ENCODE data around the gene IDH1.
A peak's percentile ranks its signal among the peaks of the same experiment; 100 is the strongest.

IDH1 gene

DNA sequence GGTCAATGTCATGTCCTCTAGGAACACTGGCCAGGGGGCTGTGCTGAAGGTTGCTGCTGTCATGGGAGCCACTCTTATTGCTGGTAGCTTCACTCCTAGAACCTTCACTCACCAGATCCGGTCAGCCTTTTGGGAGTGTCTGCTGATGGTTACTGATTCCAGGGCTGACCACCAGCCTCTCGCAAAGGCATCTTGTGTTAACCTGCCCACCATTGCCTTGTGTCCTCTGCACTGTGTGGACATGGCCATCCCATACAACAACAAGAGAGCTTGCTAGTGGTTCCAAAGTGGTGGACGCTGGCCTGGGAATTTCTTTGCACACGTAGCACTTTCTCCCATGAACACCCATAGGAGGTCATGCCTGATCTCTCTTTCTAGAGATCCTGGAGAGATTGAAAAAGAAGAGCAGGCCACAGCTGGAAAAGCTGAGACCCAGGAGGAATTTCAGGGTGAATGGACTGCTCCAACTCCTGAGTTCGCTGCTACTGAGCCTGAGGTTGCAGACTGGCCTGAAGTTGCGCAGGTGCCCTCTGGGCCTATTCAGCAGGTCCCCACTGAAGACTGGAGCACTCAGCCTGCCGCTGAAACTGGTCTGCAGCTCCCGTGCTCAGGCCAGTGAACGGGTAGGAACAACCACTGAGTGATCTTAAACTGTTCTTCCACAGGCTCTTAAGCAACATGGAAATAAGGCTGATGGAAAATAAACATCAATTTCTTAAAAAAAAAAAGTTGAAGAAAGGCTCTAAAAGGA is 46.4 kb downstream of the IDH1 start:
- DNase-seq: no peak

- no peak for DNase-seq
Measured at GRCh38 chr2:208207769-208208168, 47.1 kb downstream of the IDH1 start.

- DNase-seq: no peak
Measured at GRCh38 chr2:208204166-208204565, 50.7 kb downstream of the IDH1 start.

- DNase-seq: peak; percentile 19
Measured at GRCh38 chr2:208195531-208195930, 59.3 kb downstream of the IDH1 start.

GRCh38 chr2:208192611-208193236 is 62.1 kb downstream of the IDH1 start:
- no peak for DNase-seq

DNA sequence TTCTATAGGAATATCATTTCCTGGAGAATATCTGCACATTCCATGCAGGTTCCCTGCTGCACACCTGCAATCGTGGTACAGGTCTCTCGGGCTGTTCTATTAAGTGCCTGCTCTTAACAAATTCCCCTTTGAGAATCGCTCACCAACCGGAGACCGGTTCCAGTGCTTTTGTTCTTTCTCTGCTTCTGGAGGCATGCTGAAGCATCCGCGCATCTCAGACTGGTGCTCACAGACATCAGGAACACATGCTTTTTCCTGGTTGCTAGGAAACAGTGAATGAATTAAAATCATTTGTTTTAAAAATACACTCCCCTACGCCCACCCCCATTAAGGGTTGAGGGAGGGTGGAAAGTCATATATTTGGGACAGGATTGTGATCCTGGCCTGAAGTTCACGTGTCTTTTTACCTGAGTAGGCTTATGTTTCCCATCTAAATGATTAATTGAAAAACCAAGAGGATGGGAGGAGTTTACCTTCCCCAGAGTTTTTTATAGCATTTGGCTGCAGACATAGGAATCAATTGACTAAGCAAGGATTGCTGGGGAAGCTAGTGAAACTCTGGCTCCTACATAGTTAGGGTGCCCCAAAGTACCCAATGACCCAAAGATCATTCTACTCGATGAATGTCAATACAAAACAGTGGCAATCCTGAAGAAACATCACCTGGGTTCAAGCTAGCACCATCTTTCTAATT is 64.9 kb downstream of the IDH1 start, which contains the start of gene C2orf80:
C2orf80 (minus strand) TSS at position 221 of the 694 bp plus-strand sequence. CDS start 3,044 bp downstream, outside the sequence.
- no peak for DNase-seq

- DNase-seq: no peak
Measured at GRCh38 chr2:208189069-208189809, 65.6 kb downstream of the IDH1 start.

DNA sequence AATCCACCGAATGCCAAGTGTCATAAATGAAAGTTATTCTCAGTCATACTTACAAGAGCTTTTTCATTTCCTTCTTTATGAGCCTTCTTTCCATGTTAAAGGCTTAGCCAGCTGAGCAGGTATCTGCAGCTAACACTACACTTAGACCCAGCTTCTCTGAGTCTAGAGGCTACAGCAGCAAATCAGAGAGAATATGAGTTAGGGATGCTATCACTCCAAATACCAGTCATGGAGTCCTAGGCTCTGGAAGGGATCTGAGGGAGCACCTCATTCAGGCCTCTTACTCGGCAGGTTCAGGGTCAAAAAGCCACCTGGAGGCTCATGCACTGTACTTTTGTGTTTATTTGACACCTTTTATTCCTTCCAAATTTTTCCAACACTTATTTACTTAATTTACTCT is 68.0 kb downstream of the IDH1 start:
- DNase-seq: no peak

- no peak for DNase-seq
Measured at GRCh38 chr2:208186465-208186864, 68.4 kb downstream of the IDH1 start.
